ENCODE data around the gene IRS1. TPM values are rescaled to one million over a fixed set of nuclear protein-coding genes. Genes with fewer than 3 reads are reported as not detected.

Gene IRS1
- total and polyA plus RNA-seq, 4 donors: 12.4 to 19.0 (median 14.8) TPM

DNA sequence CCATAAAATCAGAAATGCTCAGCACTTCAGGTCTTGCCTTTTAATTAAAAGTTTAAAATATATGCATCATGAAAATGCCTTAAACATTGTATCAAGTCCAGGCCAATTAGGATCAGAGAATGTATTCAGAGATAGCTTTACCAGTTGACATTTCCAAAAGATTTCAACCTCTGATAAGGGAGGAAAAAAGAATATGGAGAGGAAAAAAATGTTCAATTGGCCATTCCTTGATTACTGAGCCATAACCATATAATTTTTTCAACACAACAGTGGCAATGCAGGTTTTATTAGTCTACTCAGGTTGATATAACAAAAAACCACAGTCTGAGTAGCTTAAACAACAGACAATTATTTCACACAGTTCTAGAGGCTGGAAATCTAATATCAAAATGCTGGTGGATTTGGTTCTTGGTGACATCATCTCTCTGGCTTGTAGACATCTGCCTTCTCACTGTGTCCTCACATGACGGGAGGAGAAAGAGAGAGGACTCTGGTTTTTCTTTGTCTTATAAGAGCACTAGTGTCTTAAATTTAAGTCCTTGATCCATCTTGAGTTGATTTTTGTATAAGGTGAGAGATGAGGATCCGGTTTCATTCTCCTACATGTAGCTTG is 111.9 kb downstream of the IRS1 start:
- H3K27me3 ChIP-seq (ENCODE audit: control insufficient read depth, insufficient read depth, low read length): no peaks in the 10 kb centered on the region
- no peak overlapping the region for H3K27ac ChIP-seq (ENCODE audit: low read depth, low read length)
- no peaks in the 10 kb centered on the region for H3K36me3 ChIP-seq (ENCODE audit: control insufficient read depth, insufficient read depth, low read length)
- no peaks in the 10 kb centered on the region for H3K4me1 ChIP-seq (ENCODE audit: control insufficient read depth, insufficient read depth, low read length)
- no peak overlapping the region for H3K4me3 ChIP-seq (ENCODE audit: low read depth, low read length)
- 100% methylated on average over 1 of the region's 2 CpGs for WGBS (ENCODE audit: insufficient coverage)
- no peak for DNase-seq (ENCODE audit: low read depth in 4 of 6, low spot score in 6 of 6)
- no peaks in the 10 kb centered on the region for H3K9me3 ChIP-seq (ENCODE audit: control insufficient read depth, insufficient read depth, low read length)

DNA sequence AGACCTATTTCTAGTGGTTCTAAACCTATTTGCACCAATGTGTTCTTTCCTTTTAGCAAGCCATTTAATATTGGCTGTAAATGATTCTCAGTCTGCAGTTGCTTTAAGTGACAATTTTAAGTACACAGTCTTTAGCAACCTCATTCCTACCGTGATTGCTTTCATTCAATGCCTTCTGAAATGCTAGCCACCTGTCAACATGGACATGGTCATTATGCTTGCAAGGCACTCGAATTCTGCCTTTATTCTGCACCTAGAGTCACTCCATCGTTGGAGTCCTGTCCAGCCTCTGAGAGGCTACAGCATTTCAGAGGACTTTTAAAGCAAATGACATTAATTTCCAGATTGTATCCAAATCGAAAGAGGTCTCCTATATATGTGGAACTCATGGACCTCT is 115.1 kb downstream of the IRS1 start:
- DNase-seq (ENCODE audit: low read depth in 4 of 6, low spot score in 6 of 6): no peak
- Histone ChIP-seq H3K27ac (ENCODE audit: low read depth, low read length) (no peak overlapping the region), H3K9me3 (ENCODE audit: control insufficient read depth, insufficient read depth, low read length) (no peaks in the 10 kb centered on the region), H3K4me1 (ENCODE audit: control insufficient read depth, insufficient read depth, low read length) (no peaks in the 10 kb centered on the region), H3K4me3 (ENCODE audit: low read depth, low read length) (no peak overlapping the region), H3K27me3 (ENCODE audit: control insufficient read depth, insufficient read depth, low read length) (no peaks in the 10 kb centered on the region), H3K36me3 (ENCODE audit: control insufficient read depth, insufficient read depth, low read length) (no peaks in the 10 kb centered on the region)
- WGBS (ENCODE audit: insufficient coverage): 75% methylated on average over 4 of the region's 4 CpGs

DNA sequence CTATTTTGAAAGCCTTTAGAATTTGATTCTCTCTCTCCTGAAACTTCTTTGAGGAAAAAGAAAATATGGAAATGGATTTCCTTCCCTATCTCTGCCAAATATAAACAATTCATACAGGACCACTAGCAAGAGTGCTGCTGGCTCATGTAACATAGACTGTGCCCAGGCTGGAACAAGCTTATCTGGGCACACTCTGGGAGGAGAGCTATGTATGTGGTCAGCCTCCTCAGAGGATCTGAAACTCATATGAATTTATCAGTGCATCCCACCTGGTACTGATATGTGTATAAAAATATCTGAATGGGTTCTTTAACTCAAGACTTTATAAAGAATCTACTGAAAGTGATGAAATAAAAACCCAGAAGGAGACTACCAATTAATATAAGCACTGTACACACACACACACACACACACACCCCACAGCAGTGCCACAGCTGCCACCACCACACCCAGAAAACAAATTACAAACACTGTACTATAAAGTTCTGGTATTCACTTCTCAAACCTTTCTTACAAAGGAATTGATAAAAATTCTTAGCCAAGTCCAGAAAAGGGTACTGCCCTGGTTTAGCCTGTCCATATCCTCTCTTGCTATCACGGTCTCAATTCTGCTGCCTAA is 115.6 kb downstream of the IRS1 start:
- Histone ChIP-seq H3K4me3 (ENCODE audit: low read depth, low read length) (no peak overlapping the region), H3K9me3 (ENCODE audit: control insufficient read depth, insufficient read depth, low read length) (no peaks in the 10 kb centered on the region), H3K27me3 (ENCODE audit: control insufficient read depth, insufficient read depth, low read length) (no peaks in the 10 kb centered on the region), H3K36me3 (ENCODE audit: control insufficient read depth, insufficient read depth, low read length) (no peaks in the 10 kb centered on the region), H3K4me1 (ENCODE audit: control insufficient read depth, insufficient read depth, low read length) (no peaks in the 10 kb centered on the region), H3K27ac (ENCODE audit: low read depth, low read length) (no peak overlapping the region)
- 80% methylated on average over 1 of the region's 1 CpG for WGBS (ENCODE audit: insufficient coverage)
- DNase-seq (ENCODE audit: low read depth in 4 of 6, low spot score in 6 of 6): no peak

GRCh38 chr2:226683196-226683595 is 116.4 kb downstream of the IRS1 start:
- Histone ChIP-seq H3K4me3 (ENCODE audit: low read depth, low read length) (no peak overlapping the region), H3K27me3 (ENCODE audit: control insufficient read depth, insufficient read depth, low read length) (no peaks in the 10 kb centered on the region)
- no peak for DNase-seq (ENCODE audit: low read depth in 4 of 6, low spot score in 6 of 6)

More at GRCh38 chr2:226683196-226683595, 116.4 kb downstream of the IRS1 start:
- no CpG with 5 or more reads among the region's 2 CpGs for WGBS (ENCODE audit: insufficient coverage)
- no peaks in the 10 kb centered on the region for H3K9me3 ChIP-seq (ENCODE audit: control insufficient read depth, insufficient read depth, low read length)
- no peak overlapping the region for H3K27ac ChIP-seq (ENCODE audit: low read depth, low read length)
- H3K36me3 ChIP-seq (ENCODE audit: control insufficient read depth, insufficient read depth, low read length): no peaks in the 10 kb centered on the region
- H3K4me1 ChIP-seq (ENCODE audit: control insufficient read depth, insufficient read depth, low read length): no peaks in the 10 kb centered on the region

Other genes with a start within 250 kb of the IRS1 start
- 10 to 100 TPM; 43.7 to 81.3 TPM for gene RHBDD1, start 36.2 kb upstream of the IRS1 start, total RNA-seq
- gene RHBDD1, start 36.2 kb upstream of the IRS1 start, polyA plus RNA-seq (ENCODE audit: insufficient read length in 2 of 2): 10 to 100 TPM; 16.8 TPM